ENCODE data around the gene ANO9.

The ANO9 gene

DNA sequence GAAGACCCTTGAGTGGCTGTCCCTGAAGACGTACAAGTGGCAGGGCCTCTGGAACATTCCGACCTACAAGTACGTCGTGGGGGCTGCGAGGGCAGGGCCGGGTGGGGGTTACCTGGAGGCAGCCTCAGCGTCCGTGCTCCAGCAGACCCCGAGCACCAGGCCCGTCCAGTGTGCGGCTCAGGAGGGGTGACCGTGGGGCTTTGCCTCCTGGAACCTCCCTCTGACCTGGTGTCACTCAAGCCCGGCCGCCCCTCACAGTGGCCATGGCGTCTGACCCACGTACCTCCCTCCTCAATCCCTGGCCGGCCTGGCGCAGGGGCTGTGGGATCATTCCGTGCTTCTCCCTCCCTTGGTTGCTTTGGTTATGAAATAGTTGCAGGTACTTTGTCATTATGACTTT is 46.8 kb upstream of the ANO9 start:
- H3K27ac ChIP-seq: no peak overlapping the region
- TF ChIP-seq CTCF (conservative IDR thresholded peaks at IDR 0.05) (no peak), ZFX (IDR thresholded peaks at IDR 0.05) (no peak)

- H3K27ac ChIP-seq: no peak overlapping the region
- TF ChIP-seq CTCF (conservative IDR thresholded peaks at IDR 0.05) (no peak), ZFX (IDR thresholded peaks at IDR 0.05) (no peak)
Measured at GRCh38 chr11:488062-488461, 46.3 kb upstream of the ANO9 start.

- TF ChIP-seq ZFX (IDR thresholded peaks at IDR 0.05) (no peak), CTCF (conservative IDR thresholded peaks at IDR 0.05) (no peak)
- H3K27ac ChIP-seq: no peak overlapping the region
Measured at GRCh38 chr11:487571-488021, 45.8 kb upstream of the ANO9 start.

DNA sequence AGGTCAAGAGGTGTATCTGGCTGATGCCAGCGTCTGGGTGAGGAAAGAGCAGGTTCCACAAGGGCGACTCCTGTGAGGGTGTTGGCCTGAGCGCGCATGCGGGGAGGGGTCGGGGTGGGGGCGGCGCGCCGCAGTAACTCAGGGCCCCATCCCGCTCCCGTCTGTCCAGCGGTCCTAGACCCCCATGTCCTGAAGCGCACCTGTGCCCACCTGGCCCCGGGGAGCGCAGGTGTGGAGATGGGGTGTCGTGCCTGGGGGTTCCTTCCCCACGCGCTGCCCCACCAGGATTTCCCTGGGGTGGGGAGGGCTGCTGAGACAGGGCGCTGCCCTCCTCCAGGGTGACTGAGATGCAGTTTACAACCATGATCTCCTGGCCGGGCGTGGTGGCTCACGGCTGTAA is 44.4 kb upstream of the ANO9 start:
- TF ChIP-seq CTCF (conservative IDR thresholded peaks at IDR 0.05): no peak
- no peak for TF ChIP-seq ZFX (IDR thresholded peaks at IDR 0.05)

GRCh38 chr11:484616-485015 is 42.8 kb upstream of the ANO9 start:
- TF ChIP-seq ZFX (IDR thresholded peaks at IDR 0.05): no peak
- no peak for TF ChIP-seq CTCF (conservative IDR thresholded peaks at IDR 0.05)
- no peak overlapping the region for H3K27ac ChIP-seq

More for the DNA sequence above, 44.4 kb upstream of the ANO9 start:
- H3K27ac ChIP-seq: no peak overlapping the region

GRCh38 chr11:479311-479710 is 37.5 kb upstream of the ANO9 start:
- TF ChIP-seq CTCF (conservative IDR thresholded peaks at IDR 0.05): no peak
- no peak for TF ChIP-seq ZFX (IDR thresholded peaks at IDR 0.05)
- H3K27ac ChIP-seq: no peak overlapping the region

DNA sequence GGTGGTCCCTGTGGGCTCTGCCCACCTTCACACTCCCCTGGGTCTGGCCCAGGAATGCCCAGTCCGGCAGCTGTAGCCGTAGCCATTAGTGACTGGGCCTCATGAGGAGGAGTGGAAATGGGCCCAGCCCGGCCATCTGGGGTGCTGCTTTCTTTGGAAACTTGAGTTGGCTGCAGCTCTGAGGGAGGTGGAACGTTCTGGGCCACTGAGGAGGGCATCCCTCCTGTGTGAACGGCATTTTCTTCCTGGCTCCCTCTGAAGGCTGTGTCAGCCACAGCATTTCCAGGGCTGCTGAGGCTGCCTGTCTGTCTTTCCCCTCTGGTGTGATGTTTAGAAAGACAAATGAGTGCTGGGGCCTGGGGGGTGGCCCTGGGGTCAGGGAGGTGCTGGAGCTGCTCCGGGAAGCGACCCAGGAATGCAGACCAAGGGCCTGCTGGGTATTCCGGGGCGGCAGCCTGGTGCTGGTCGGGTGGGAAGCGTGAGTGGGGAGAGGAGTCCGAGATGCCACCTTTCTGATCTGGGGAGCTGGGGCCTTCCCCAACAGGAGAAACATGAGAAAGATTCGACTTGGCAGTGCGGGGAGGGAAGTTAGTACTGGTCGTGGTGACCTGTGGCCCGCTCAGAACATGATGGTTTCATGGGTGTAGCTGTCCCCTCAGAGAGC is 35.4 kb upstream of the ANO9 start:
- TF ChIP-seq ZFX (IDR thresholded peaks at IDR 0.05) (no peak), CTCF (conservative IDR thresholded peaks at IDR 0.05) (no peak)
- H3K27ac ChIP-seq: no peak overlapping the region
